HepG2 (cell line): ENCODE measurements around the gene ITPK1. TPM values are rescaled to one million over a fixed set of nuclear protein-coding genes. Genes with fewer than 3 reads are reported as not detected.

ENCODE experiments used
- ATAC-seq: fragments of 200-7000 bp; cut with Tn5 transposase; 3 replicates; pipeline ENCODE4 v1.9.1; 2020; ENCODE audit warnings: mild to moderate bottlenecking, moderate library complexity
- BruUV-seq: library from RNA; stranded (reverse); fragments of 400-500 nt; replicated peaks from 2 replicates; lab custom pipeline; 2021; lab: Mats Ljungman, UMichigan
- CTCF ChIA-PET: fragments of 300-600 bp; formaldehyde crosslinking; extraction: SDS; loops from one replicate; lab custom pipeline; 2021; ENCODE audit warnings: low total read pairs, inconsistent platforms, low intra/inter-chr PET ratio; lab: Yijun Ruan, JAX
- POLR2A ChIA-PET: fragments of 350-600 bp; sonication (Branson Sonifier 250); formaldehyde crosslinking; loops from one replicate; lab custom pipeline; 2020; ENCODE audit warnings: antibody characterized with exemption, inconsistent platforms; lab: Yijun Ruan, JAX
- DNase-seq: peaks from one replicate; pipeline ENCODE4 v3.0.0-alpha.2; 2015; ENCODE audit warnings: low spot score
- FAIRE-seq: peaks from 3 replicates; lab custom pipeline; 2011; peaks lifted over from hg19 to GRCh38; lab: Jason Lieb, UNC
- H2AFZ ChIP-seq: one replicate; pipeline ENCODE4 v1.6.1; 2011; ENCODE audit warnings: low read length, inconsistent platforms
- H3K27ac ChIP-seq: fragments of 300-600 bp; 3 replicates; pipeline ENCODE4 v1.8.0; 2011; ENCODE audit warnings: mixed run types, mild to moderate bottlenecking, mixed read lengths, low read length, inconsistent platforms; ENCODE audit not compliant: insufficient read depth; ENCODE audit errors: extremely low read length
- H3K27me3 ChIP-seq, 2 experiments: fragments of 200-600 bp in 1 of 2; 2 replicates in 1 of 2; 3 replicates in 1 of 2; pipeline versions ENCODE4 v1.6.0 to v1.8.0; 2011; ENCODE audit warnings: low read length in 2 of 2, mild to moderate bottlenecking in 2 of 2, moderate library complexity in 2 of 2, inconsistent platforms in 1 of 2; ENCODE audit not compliant: insufficient read depth in 2 of 2, control insufficient read depth in 1 of 2
- H3K36me3 ChIP-seq, 2 experiments: fragments of 200-600 bp in 1 of 2; replicated peaks in 1 of 2; 2 replicates in 1 of 2; 3 replicates in 1 of 2; pipeline versions ENCODE4 v1.5.1 to v1.8.0; 2011; ENCODE audit warnings: low read length in 2 of 2, inconsistent platforms in 1 of 2; ENCODE audit not compliant: insufficient read depth in 2 of 2, control insufficient read depth in 1 of 2
- H3K4me1 ChIP-seq: 2 replicates; pipeline ENCODE4 v1.5.1; 2012; ENCODE audit warnings: low read length, inconsistent platforms; ENCODE audit not compliant: insufficient read depth
- H3K4me2 ChIP-seq: 2 replicates; pipeline ENCODE4 v1.6.0; 2011; ENCODE audit warnings: low read depth, low read length, inconsistent platforms
- H3K4me3 ChIP-seq, 3 experiments: fragments of 200-600 bp in 1 of 3; sonication (generic), shearing (Covaris generic) in 1 of 3; replicated peaks in 1 of 3; 2 replicates each; pipeline ENCODE4 v1.5.1; 2011 to 2016; ENCODE audit warnings: low read length in 3 of 3, inconsistent platforms in 2 of 3, low read depth in 2 of 3, mild to moderate bottlenecking in 2 of 3, control low read depth in 1 of 3, mixed read lengths in 1 of 3; ENCODE audit not compliant: insufficient read depth in 1 of 3
- H3K79me2 ChIP-seq: one replicate; pipeline ENCODE4 v1.6.1; 2011; ENCODE audit warnings: low read length, inconsistent platforms; ENCODE audit not compliant: insufficient read depth
- H3K9ac ChIP-seq: 2 replicates; pipeline ENCODE4 v1.6.0; 2011; ENCODE audit warnings: mild to moderate bottlenecking, low read depth, low read length, inconsistent platforms; ENCODE audit not compliant: insufficient read depth
- H3K9me3 ChIP-seq: 2 replicates; pipeline ENCODE4 v1.5.1; 2012; ENCODE audit warnings: mild to moderate bottlenecking, low read length
- H4K20me1 ChIP-seq: 2 replicates; pipeline ENCODE4 v1.6.0; 2011; ENCODE audit warnings: inconsistent platforms, mild to moderate bottlenecking, low read length, moderate library complexity; ENCODE audit not compliant: insufficient read depth
- ATF4 ChIP-seq, 2 experiments: fragments of 450-650 bp in 1 of 2; sonication (generic) in 1 of 2; formaldehyde crosslinking; IDR thresholded peaks; 2 replicates each; pipeline versions ENCODE4 v1.5.0 to v1.8.0; 2020 to 2022; ENCODE audit warnings: mild to moderate bottlenecking in 1 of 2, missing genetic modification reagents in 1 of 2
- CEBPG ChIP-seq: IDR thresholded peaks from 2 replicates; pipeline ENCODE4 v1.6.1; 2016
- DMAP1 ChIP-seq: IDR thresholded peaks from 2 replicates; pipeline ENCODE4 v1.6.1; 2016
- ETV5 ChIP-seq: IDR thresholded peaks from 2 replicates; pipeline ENCODE4 v1.6.1; 2018; ENCODE audit warnings: missing biosample characterization, missing genetic modification reagents, inconsistent platforms, borderline replicate concordance
- GATAD2A ChIP-seq: IDR thresholded peaks from 2 replicates; pipeline ENCODE4 v1.6.1; 2016
- NFE2L1 ChIP-seq: sonication (generic); formaldehyde crosslinking; IDR thresholded peaks from 2 replicates; pipeline ENCODE4 v1.4.0; 2020; ENCODE audit warnings: missing genetic modification reagents, mild to moderate bottlenecking, borderline replicate concordance
- SOX13 ChIP-seq, 3 experiments: fragments of 450-650 bp in 1 of 3; sonication (generic) in 1 of 3; formaldehyde crosslinking in 1 of 3; IDR thresholded peaks in 2 of 3; conservative IDR thresholded peaks in 1 of 3; 2 replicates each; pipeline versions ENCODE4 v1.5.0 to v1.6.1; 2016 to 2020; ENCODE audit warnings: antibody characterized with exemption in 1 of 3, mild to moderate bottlenecking in 1 of 3, missing compliant biosample characterization in 1 of 3, missing genetic modification reagents in 1 of 3, moderate library complexity in 1 of 3
- ZNF501 ChIP-seq: sonication (generic); formaldehyde crosslinking; IDR thresholded peaks from 2 replicates; pipeline ENCODE4 v1.5.1; 2020; ENCODE audit warnings: mild to moderate bottlenecking, moderate library complexity, missing genetic modification reagents
- ZNF646 ChIP-seq: sonication (generic); formaldehyde crosslinking; IDR thresholded peaks from 2 replicates; pipeline ENCODE4 v1.9.0; 2021; ENCODE audit warnings: mild to moderate bottlenecking, missing genetic modification reagents
- ZNF670 ChIP-seq: sonication (generic); formaldehyde crosslinking; IDR thresholded peaks from 2 replicates; pipeline ENCODE4 v1.8.0; 2022; ENCODE audit warnings: mild to moderate bottlenecking, missing genetic modification reagents, borderline replicate concordance
- ZNF839 ChIP-seq: sonication (generic); formaldehyde crosslinking; IDR thresholded peaks from 2 replicates; pipeline ENCODE4 v1.4.0; 2020; ENCODE audit warnings: missing genetic modification reagents, mild to moderate bottlenecking, borderline replicate concordance
- WGBS: methylation state at CpG from one replicate; pipeline ENCODE4 v1.1.6; 2017; ENCODE audit warnings: low lambda C conversion rate; 5-methylcytosine and 5-hydroxymethylcytosine counted together
- in situ Hi-C: cut with HindIII; loops from 2 replicates; pipeline ENCODE4 v1.10.0; 2017; ENCODE audit warnings: low pct_unique_long_range_greater_than_20kb; ENCODE audit not compliant: extremely low pct_ligation_motif_present
- intact Hi-C: fragments of 100-400 bp; cut with micrococcal nuclease; formaldehyde crosslinking; loops from one replicate; pipeline ENCODE4 v1.10.0; 2022; ENCODE audit not compliant: unreplicated experiment
- polyA plus RNA-seq, 8 experiments: library from polyadenylated mRNA; depleted of rRNA in 3 of 8; stranded (reverse) in 7 of 8; unstranded in 1 of 8; fragments of >200 nt; fragmentation: Illumina TruSeq in 4 of 8; extraction: Trizol in 4 of 8; gene quantifications; 2 replicates each; pipeline versions ENCODE4 v1.2.1 to v1.2.3, GENCODE V29; 2011 to 2016; ENCODE audit warnings: low read depth in 4 of 8, missing spikeins in 1 of 8, mixed read lengths in 1 of 8; ENCODE audit not compliant: insufficient read depth in 1 of 8
- total RNA-seq, 5 experiments: library from RNA; depleted of rRNA; stranded (reverse); fragments of >200 nt; fragmentation: Illumina TruSeq; extraction: Trizol; gene quantifications; 2 replicates each; pipeline ENCODE4 v1.2.3, GENCODE V29; 2016; ENCODE audit warnings: low read depth in 1 of 5
- TF ChIP-seq, protein P1 (sequence below): sonication (generic); formaldehyde crosslinking; IDR thresholded peaks from 2 replicates; pipeline ENCODE4; 2020; ENCODE audit warnings: missing genetic modification reagents, mild to moderate bottlenecking, borderline replicate concordance

The ITPK1 gene
- total and polyA plus RNA-seq, 2 of the 13 experiments (the other 11 are each of a cell fraction or from before 2014, with no cell fraction given), result 20.5 to 47.5 TPM

DNA sequence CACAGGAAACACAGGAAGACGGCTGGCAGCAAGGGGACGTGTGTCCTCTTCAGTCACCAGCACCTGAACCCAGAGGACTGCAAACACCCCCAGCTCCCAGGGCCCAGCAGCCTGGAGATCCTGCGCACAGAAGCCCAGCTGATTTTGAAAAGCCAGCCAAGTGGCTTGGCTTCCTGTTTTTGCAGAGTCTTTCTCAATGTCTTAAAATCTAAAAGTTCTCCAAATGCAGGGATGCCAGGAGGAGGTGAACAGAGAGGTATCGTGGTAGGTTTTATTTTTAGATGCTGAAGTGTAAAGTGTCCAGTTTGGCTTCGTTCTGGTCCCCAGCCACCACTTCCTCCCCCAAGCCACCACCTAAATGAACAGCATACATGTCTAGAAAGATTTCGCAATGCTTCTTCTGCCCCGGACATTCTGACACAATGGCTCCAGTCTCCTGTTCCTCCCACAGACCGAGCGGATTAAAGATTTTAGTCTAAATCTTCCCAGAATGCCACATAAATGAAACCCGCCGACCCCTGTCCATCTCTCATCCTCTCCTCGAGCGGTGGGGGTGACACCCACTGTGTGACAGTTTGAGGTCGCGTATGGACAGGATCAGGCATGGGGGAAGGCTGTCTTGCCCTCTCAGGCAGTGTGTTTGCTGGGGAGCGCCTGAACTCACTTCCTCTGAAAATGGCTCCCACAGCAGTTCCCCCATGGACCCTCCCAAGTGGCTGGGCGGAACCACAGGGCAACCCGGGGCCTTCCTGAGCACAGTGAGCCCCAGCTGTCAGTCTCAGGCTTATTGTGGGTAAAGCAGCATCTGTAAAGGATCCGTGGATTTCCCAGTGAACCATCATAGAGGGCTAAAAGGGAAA, 41.6 kb downstream of the ITPK1 start:
- 14% methylated on average over 11 of the region's 19 CpGs for WGBS
- Histone ChIP-seq H3K4me1 (peaks cover 25% of the 10 kb centered on the region), H4K20me1 (no peaks in the 10 kb centered on the region), H3K9ac (no peak overlapping the region; the same call in 1 of the 2 replicates), H3K27me3 (no peaks in the 10 kb centered on the region), H3K4me2 (peak overlapping the region; percentile 66), H3K36me3 (0 out of 5 replicates have a peak, but pooled peaks cover 0 to 3% of the 10 kb centered on the region in 2 experiments), H3K4me3 (peak overlapping the region in 1 of 3 experiments; percentile 54; a peak in 2 of 6 replicates), H3K9me3 (no peaks in the 10 kb centered on the region), H3K79me2 (no peaks in the 10 kb centered on the region), H2AFZ (no peak overlapping the region), H3K27ac (peak overlapping the region; percentile 0)
- ChIA-PET CTCF (no interaction called here), POLR2A (no interaction called here)
- peak; percentile 62 for DNase-seq
- BruUV-seq, result no TSS peak
- in situ Hi-C loops, result no loop called here
- peak; percentile 85 for FAIRE-seq
- intact Hi-C loops, result no loop called here
- peak; percentile 83 for ATAC-seq
- peak; percentile 44; the same call in 1 of the 2 replicates for TF ChIP-seq GATAD2A (CRISPR knock-in tag)
- TF ChIP-seq ETV5, result peak; percentile 41; the same call in 1 of the 2 replicates
- TF ChIP-seq SOX13 (IDR thresholded peaks at IDR 0.05), result no peak
- TF ChIP-seq SOX13 (CRISPR knock-in tag; conservative IDR thresholded peaks at IDR 0.05 in 1 of 2, IDR thresholded peaks at IDR 0.05 in 1 of 2), result peak in 1 of 2 experiments; percentile 41; a peak in 1 of 4 replicates
- no peak for TF ChIP-seq NFE2L1 (CRISPR knock-in tag)
- no peak for TF ChIP-seq ZNF646 (CRISPR knock-in tag)
- 0 out of 2 replicates have a peak, but pooled peaks have one; percentile 35 for TF ChIP-seq ZNF501
- TF ChIP-seq, protein P1, sequence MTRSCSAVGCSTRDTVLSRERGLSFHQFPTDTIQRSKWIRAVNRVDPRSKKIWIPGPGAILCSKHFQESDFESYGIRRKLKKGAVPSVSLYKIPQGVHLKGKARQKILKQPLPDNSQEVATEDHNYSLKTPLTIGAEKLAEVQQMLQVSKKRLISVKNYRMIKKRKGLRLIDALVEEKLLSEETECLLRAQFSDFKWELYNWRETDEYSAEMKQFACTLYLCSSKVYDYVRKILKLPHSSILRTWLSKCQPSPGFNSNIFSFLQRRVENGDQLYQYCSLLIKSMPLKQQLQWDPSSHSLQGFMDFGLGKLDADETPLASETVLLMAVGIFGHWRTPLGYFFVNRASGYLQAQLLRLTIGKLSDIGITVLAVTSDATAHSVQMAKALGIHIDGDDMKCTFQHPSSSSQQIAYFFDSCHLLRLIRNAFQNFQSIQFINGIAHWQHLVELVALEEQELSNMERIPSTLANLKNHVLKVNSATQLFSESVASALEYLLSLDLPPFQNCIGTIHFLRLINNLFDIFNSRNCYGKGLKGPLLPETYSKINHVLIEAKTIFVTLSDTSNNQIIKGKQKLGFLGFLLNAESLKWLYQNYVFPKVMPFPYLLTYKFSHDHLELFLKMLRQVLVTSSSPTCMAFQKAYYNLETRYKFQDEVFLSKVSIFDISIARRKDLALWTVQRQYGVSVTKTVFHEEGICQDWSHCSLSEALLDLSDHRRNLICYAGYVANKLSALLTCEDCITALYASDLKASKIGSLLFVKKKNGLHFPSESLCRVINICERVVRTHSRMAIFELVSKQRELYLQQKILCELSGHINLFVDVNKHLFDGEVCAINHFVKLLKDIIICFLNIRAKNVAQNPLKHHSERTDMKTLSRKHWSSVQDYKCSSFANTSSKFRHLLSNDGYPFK (CRISPR knock-in tag), result no peak
- TF ChIP-seq ATF4 (CRISPR knock-in tag; IDR thresholded peaks at IDR 0.05), result no peak
- TF ChIP-seq ZNF839 (CRISPR knock-in tag), result no peak
- peak; percentile 95 for TF ChIP-seq CEBPG (CRISPR knock-in tag)
- TF ChIP-seq ZNF670 (CRISPR knock-in tag), result no peak
- TF ChIP-seq DMAP1, result no peak
